HepG2 (cell line): Measurements from ENCODE around the gene SPSB1. TPM values are rescaled to one million over a fixed set of nuclear protein-coding genes. Genes with fewer than 3 reads are reported as not detected.

Experiments
- MAZ ChIP-seq, 2 experiments: sonication (generic) in 1 of 2; formaldehyde crosslinking in 1 of 2; IDR thresholded peaks; 2 replicates each; pipeline versions ENCODE4 v1.5.0 to v1.6.1; 2012 to 2020; ENCODE audit warnings: low read depth in 2 of 2, mild to moderate bottlenecking in 2 of 2, borderline replicate concordance in 1 of 2, improper control_type of control experiment in 1 of 2, low read length in 1 of 2, missing genetic modification reagents in 1 of 2, moderate library complexity in 1 of 2
- PAF1 ChIP-seq: IDR thresholded peaks from 2 replicates; pipeline ENCODE4 v1.6.1; 2016; ENCODE audit warnings: missing genetic modification reagents, missing compliant biosample characterization
- PHF21A ChIP-seq: sonication (generic); formaldehyde crosslinking; IDR thresholded peaks from 2 replicates; pipeline ENCODE4 v1.5.0; 2020; ENCODE audit warnings: mild to moderate bottlenecking, missing genetic modification reagents
- SIN3A ChIP-seq: IDR thresholded peaks from 2 replicates; pipeline ENCODE4 v1.6.1; 2011; ENCODE audit warnings: low read depth, mild to moderate bottlenecking, control low read depth, low read length, borderline replicate concordance
- ZNF12 ChIP-seq: sonication (generic); formaldehyde crosslinking; IDR thresholded peaks from 2 replicates; pipeline ENCODE4 v1.5.0; 2020; ENCODE audit warnings: missing genetic modification reagents
- ZNF546 ChIP-seq: sonication (generic); formaldehyde crosslinking; conservative IDR thresholded peaks from 2 replicates; pipeline ENCODE4 v1.8.1; 2023; ENCODE audit warnings: mild to moderate bottlenecking, missing genetic modification reagents
- polyA plus RNA-seq, 8 experiments: library from polyadenylated mRNA; depleted of rRNA in 3 of 8; stranded (reverse) in 7 of 8; unstranded in 1 of 8; fragments of >200 nt; fragmentation: Illumina TruSeq in 4 of 8; extraction: Trizol in 4 of 8; gene quantifications; 2 replicates each; pipeline versions ENCODE4 v1.2.1 to v1.2.3, GENCODE V29; 2011 to 2016; ENCODE audit warnings: low read depth in 4 of 8, missing spikeins in 1 of 8, mixed read lengths in 1 of 8; ENCODE audit not compliant: insufficient read depth in 1 of 8
- total RNA-seq, 5 experiments: library from RNA; depleted of rRNA; stranded (reverse); fragments of >200 nt; fragmentation: Illumina TruSeq; extraction: Trizol; gene quantifications; 2 replicates each; pipeline ENCODE4 v1.2.3, GENCODE V29; 2016; ENCODE audit warnings: low read depth in 1 of 5
- TF ChIP-seq, protein P1 (sequence below): sonication (generic); formaldehyde crosslinking; IDR thresholded peaks from 2 replicates; pipeline ENCODE4 v1.4.0; 2020; ENCODE audit warnings: missing genetic modification reagents
- TF ChIP-seq, protein P2 (sequence below), 2 experiments: sonication (generic) in 1 of 2; formaldehyde crosslinking in 1 of 2; IDR thresholded peaks; 2 replicates each; pipeline versions ENCODE4 v1.4.0 to v1.6.1; 2018 to 2020; ENCODE audit warnings: missing genetic modification reagents in 2 of 2, borderline replicate concordance in 1 of 2, low read depth in 1 of 2, mild to moderate bottlenecking in 1 of 2, missing biosample characterization in 1 of 2
- TF ChIP-seq, protein P3 (sequence below): sonication (generic); formaldehyde crosslinking; IDR thresholded peaks from 2 replicates; pipeline ENCODE4 v1.9.0; 2022; ENCODE audit warnings: low read depth, missing genetic modification reagents
- TF ChIP-seq, protein P4 (sequence below), 2 experiments: sonication (generic) in 1 of 2; formaldehyde crosslinking in 1 of 2; IDR thresholded peaks; 2 replicates each; pipeline versions ENCODE4 v1.5.1 to v1.6.1; 2011 to 2020; ENCODE audit warnings: borderline replicate concordance in 1 of 2, low read depth in 1 of 2, low read length in 1 of 2, mild to moderate bottlenecking in 1 of 2, missing genetic modification reagents in 1 of 2, moderate library complexity in 1 of 2
- TF ChIP-seq, protein P5 (sequence below): sonication (generic); formaldehyde crosslinking; IDR thresholded peaks from 2 replicates; pipeline ENCODE4 v1.4.0; 2020; ENCODE audit warnings: missing genetic modification reagents
- TF ChIP-seq, protein P6 (sequence below): IDR thresholded peaks from 2 replicates; pipeline ENCODE4 v1.6.1; 2016; ENCODE audit warnings: low read depth

SPSB1 gene
- total and polyA plus RNA-seq, 2 of the 13 experiments (the other 11 are each of a cell fraction or from before 2014, with no cell fraction given): 5.0 to 8.0 TPM

DNA sequence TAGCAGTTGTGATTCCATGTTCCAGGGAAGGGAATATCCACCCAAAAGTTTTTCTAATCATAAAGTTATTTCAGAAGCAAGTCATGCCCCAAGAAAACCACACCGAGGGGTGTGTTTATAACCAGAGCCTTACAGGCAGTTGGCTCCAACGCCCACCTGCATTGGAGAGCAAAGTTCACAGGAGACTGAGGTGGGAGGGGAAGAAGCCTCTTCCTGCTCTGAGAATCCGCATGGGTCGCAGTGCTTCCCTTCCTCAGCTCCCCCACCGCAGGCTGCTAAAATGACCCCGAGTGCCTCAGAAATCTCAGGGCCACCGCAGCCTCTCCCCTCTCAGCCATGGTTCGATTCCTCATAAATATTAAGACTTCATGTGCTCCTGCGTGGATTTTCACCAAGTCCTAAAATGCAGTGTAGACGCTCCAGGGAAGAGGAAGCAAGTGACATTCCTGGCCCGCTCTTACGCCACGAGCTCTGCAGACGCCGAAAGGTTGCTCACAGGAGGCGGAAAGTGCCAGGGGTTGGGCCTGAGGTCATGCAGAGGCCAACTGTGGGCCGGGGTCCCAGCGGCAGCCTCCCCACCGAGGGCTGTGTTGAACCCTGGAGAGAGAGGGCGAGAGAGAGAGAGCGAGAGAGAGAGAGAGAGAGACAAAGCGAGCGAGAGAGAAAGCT, 13.4 kb upstream of the SPSB1 start (continued):
- no peak for TF ChIP-seq ZNF12
- TF ChIP-seq ZNF546 (CRISPR knock-in tag): no peak
- TF ChIP-seq, protein P1, sequence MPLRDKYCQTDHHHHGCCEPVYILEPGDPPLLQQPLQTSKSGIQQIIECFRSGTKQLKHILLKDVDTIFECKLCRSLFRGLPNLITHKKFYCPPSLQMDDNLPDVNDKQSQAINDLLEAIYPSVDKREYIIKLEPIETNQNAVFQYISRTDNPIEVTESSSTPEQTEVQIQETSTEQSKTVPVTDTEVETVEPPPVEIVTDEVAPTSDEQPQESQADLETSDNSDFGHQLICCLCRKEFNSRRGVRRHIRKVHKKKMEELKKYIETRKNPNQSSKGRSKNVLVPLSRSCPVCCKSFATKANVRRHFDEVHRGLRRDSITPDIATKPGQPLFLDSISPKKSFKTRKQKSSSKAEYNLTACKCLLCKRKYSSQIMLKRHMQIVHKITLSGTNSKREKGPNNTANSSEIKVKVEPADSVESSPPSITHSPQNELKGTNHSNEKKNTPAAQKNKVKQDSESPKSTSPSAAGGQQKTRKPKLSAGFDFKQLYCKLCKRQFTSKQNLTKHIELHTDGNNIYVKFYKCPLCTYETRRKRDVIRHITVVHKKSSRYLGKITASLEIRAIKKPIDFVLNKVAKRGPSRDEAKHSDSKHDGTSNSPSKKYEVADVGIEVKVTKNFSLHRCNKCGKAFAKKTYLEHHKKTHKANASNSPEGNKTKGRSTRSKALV (CRISPR knock-in tag): no peak
- peak; percentile 23; the same call in 1 of the 2 replicates for TF ChIP-seq PHF21A (CRISPR knock-in tag)
- TF ChIP-seq MAZ (IDR thresholded peaks at IDR 0.05; ENCODE audit: borderline replicate concordance, low read depth, low read length): no peak
- no peak for TF ChIP-seq MAZ (CRISPR knock-in tag; IDR thresholded peaks at IDR 0.05; ENCODE audit: low read depth)
- TF ChIP-seq, protein P2, sequence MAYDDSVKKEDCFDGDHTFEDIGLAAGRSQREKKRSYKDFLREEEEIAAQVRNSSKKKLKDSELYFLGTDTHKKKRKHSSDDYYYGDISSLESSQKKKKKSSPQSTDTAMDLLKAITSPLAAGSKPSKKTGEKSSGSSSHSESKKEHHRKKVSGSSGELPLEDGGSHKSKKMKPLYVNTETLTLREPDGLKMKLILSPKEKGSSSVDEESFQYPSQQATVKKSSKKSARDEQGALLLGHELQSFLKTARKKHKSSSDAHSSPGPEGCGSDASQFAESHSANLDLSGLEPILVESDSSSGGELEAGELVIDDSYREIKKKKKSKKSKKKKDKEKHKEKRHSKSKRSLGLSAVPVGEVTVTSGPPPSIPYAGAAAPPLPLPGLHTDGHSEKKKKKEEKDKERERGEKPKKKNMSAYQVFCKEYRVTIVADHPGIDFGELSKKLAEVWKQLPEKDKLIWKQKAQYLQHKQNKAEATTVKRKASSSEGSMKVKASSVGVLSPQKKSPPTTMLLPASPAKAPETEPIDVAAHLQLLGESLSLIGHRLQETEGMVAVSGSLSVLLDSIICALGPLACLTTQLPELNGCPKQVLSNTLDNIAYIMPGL (CRISPR knock-in tag; IDR thresholded peaks at IDR 0.05; ENCODE audit: borderline replicate concordance in 1 of 2, low read depth in 1 of 2): peak in 1 of 2 experiments; percentile 52; a peak in 1 of 4 replicates
- TF ChIP-seq, protein P3, sequence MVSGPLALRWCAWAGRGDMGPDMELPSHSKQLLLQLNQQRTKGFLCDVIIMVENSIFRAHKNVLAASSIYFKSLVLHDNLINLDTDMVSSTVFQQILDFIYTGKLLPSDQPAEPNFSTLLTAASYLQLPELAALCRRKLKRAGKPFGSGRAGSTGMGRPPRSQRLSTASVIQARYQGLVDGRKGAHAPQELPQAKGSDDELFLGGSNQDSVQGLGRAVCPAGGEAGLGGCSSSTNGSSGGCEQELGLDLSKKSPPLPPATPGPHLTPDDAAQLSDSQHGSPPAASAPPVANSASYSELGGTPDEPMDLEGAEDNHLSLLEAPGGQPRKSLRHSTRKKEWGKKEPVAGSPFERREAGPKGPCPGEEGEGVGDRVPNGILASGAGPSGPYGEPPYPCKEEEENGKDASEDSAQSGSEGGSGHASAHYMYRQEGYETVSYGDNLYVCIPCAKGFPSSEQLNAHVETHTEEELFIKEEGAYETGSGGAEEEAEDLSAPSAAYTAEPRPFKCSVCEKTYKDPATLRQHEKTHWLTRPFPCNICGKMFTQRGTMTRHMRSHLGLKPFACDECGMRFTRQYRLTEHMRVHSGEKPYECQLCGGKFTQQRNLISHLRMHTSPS (CRISPR knock-in tag): no peak
- TF ChIP-seq, protein P4, sequence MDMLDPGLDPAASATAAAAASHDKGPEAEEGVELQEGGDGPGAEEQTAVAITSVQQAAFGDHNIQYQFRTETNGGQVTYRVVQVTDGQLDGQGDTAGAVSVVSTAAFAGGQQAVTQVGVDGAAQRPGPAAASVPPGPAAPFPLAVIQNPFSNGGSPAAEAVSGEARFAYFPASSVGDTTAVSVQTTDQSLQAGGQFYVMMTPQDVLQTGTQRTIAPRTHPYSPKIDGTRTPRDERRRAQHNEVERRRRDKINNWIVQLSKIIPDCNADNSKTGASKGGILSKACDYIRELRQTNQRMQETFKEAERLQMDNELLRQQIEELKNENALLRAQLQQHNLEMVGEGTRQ (IDR thresholded peaks at IDR 0.05; ENCODE audit: low read depth, low read length): no peak
- TF ChIP-seq, protein P4 (CRISPR knock-in tag; IDR thresholded peaks at IDR 0.05; ENCODE audit: borderline replicate concordance): no peak
- TF ChIP-seq, protein P5, sequence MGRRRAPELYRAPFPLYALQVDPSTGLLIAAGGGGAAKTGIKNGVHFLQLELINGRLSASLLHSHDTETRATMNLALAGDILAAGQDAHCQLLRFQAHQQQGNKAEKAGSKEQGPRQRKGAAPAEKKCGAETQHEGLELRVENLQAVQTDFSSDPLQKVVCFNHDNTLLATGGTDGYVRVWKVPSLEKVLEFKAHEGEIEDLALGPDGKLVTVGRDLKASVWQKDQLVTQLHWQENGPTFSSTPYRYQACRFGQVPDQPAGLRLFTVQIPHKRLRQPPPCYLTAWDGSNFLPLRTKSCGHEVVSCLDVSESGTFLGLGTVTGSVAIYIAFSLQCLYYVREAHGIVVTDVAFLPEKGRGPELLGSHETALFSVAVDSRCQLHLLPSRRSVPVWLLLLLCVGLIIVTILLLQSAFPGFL: no peak
- TF ChIP-seq, protein P6, sequence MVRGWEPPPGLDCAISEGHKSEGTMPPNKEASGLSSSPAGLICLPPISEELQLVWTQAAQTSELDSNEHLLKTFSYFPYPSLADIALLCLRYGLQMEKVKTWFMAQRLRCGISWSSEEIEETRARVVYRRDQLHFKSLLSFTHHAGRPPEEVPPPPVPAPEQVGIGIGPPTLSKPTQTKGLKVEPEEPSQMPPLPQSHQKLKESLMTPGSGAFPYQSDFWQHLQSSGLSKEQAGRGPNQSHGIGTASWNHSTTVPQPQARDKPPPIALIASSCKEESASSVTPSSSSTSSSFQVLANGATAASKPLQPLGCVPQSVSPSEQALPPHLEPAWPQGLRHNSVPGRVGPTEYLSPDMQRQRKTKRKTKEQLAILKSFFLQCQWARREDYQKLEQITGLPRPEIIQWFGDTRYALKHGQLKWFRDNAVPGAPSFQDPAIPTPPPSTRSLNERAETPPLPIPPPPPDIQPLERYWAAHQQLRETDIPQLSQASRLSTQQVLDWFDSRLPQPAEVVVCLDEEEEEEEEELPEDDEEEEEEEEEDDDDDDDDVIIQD: no peak
- TF ChIP-seq PAF1 (CRISPR knock-in tag): no peak
- no peak for TF ChIP-seq SIN3A
